Measurements from ENCODE around the gene ATP10B.

- TF ChIP-seq ZNF138 (CRISPR knock-in tag; conservative IDR thresholded peaks at IDR 0.05), result no peak
- no peak for TF ChIP-seq CTCF (IDR thresholded peaks at IDR 0.05)
- no peak for TF ChIP-seq ZBTB43 (CRISPR knock-in tag; IDR thresholded peaks at IDR 0.05)
- TF ChIP-seq ATF1 (CRISPR knock-in tag; IDR thresholded peaks at IDR 0.05), result no peak
- TF ChIP-seq MAX (CRISPR knock-in tag; IDR thresholded peaks at IDR 0.05), result no peak
- no peak for TF ChIP-seq ZNF219 (CRISPR knock-in tag; IDR thresholded peaks at IDR 0.05; ENCODE audit: borderline replicate concordance)
- no peak for TF ChIP-seq JUN (CRISPR knock-in tag; IDR thresholded peaks at IDR 0.05)
- no peak for TF ChIP-seq CREB1 (CRISPR knock-in tag; IDR thresholded peaks at IDR 0.05)
- TF ChIP-seq ETV6 (CRISPR knock-in tag; IDR thresholded peaks at IDR 0.05), result no peak
- no peak for TF ChIP-seq TCF7 (CRISPR knock-in tag; IDR thresholded peaks at IDR 0.05; ENCODE audit: low read depth)
- no peak for TF ChIP-seq PRDM15 (CRISPR knock-in tag; IDR thresholded peaks at IDR 0.05)
- TF ChIP-seq NR2C2 (CRISPR knock-in tag; IDR thresholded peaks at IDR 0.05), result no peak
Measured at GRCh38 chr5:160640406-160640805, 211.6 kb downstream of the ATP10B start.

All from WTC11 (cell line).